Measurements from ENCODE around the gene ABTB1.
A peak's percentile ranks its signal among the peaks of the same experiment; 100 is the strongest.
"Not testable (repeated sequence)": the region's sequence is repeated elsewhere in the genome, so short reads cannot be mapped to it uniquely, and the experiment has no call there.

The ABTB1 gene

GRCh38 chr3:127650236-127650635 lies 22.5 kb upstream of the ABTB1 start:
- DNase-seq = no peak

- no peak for DNase-seq
These were observed 21.1 kb upstream of the ABTB1 start for GRCh38 chr3:127651516-127652172.

GRCh38 chr3:127652246-127652995 lies 20.3 kb upstream of the ABTB1 start:
- peak; percentile 65 for DNase-seq

GRCh38 chr3:127654374-127654773 lies 18.4 kb upstream of the ABTB1 start:
- DNase-seq = no peak

GRCh38 chr3:127654993-127655392 lies 17.8 kb upstream of the ABTB1 start:
- DNase-seq = not testable (repeated sequence)

- DNase-seq = no peak
These were observed 17.1 kb upstream of the ABTB1 start for GRCh38 chr3:127655641-127656040.

GRCh38 chr3:127656906-127657305 lies 15.8 kb upstream of the ABTB1 start:
- no peak for DNase-seq

GRCh38 chr3:127658234-127658633 lies 14.5 kb upstream of the ABTB1 start:
- no peak for DNase-seq

GRCh38 chr3:127660621-127661251 lies 12.0 kb upstream of the ABTB1 start:
- no peak for DNase-seq

- no peak for DNase-seq
These were observed 11.2 kb upstream of the ABTB1 start for GRCh38 chr3:127661600-127661999.

- no peak for DNase-seq
These were observed 10.7 kb upstream of the ABTB1 start for GRCh38 chr3:127662001-127662469.

GRCh38 chr3:127663151-127663550 lies 9.6 kb upstream of the ABTB1 start:
- DNase-seq = no peak

- no peak for DNase-seq
These were observed 7.6 kb upstream of the ABTB1 start for GRCh38 chr3:127665165-127665564.

- DNase-seq = no peak
These were observed 7.2 kb upstream of the ABTB1 start for GRCh38 chr3:127665586-127665985.

GRCh38 chr3:127666676-127667075 lies 6.1 kb upstream of the ABTB1 start:
- no peak for DNase-seq

- no peak for DNase-seq
These were observed 5.6 kb upstream of the ABTB1 start for GRCh38 chr3:127667119-127667681.

GRCh38 chr3:127668906-127669305 lies 3.8 kb upstream of the ABTB1 start:
- DNase-seq = no peak

GRCh38 chr3:127669541-127670228 lies 3.1 kb upstream of the ABTB1 start:
- no peak for DNase-seq

- no peak for DNase-seq
These were observed 2.6 kb upstream of the ABTB1 start for GRCh38 chr3:127670229-127670559.

- DNase-seq = no peak
These were observed 1.8 kb upstream of the ABTB1 start for GRCh38 chr3:127670761-127671522.

- DNase-seq = peak; percentile 48
These were observed 976 bp upstream of the ABTB1 start for GRCh38 chr3:127671523-127672428.

Measured in femur (tissue), 1 donor.